ENCODE measurements around the gene AIPL1.

DNA sequence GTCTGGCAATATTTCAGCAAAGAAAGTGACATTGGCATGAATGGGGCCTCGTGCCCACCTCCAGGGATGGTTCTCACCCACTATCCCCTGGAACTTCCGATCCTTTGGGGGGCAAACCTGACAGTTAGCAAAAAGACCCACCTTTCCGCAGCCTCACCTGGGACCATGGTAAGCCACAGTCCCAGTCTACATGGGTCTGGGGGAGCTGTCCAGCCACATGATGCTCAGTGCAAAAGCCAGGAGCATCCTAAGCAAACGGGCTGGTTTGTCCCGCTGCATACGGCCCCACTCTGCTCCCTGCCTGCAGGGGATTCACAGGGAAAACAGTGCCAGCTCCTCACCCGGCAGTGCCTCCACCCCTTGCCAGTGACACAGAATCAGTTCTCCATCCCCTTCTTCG, 19.3 kb downstream of the AIPL1 start:
- no peak for TF ChIP-seq POLR2A (IDR thresholded peaks at IDR 0.05; ENCODE audit: low read depth, low read length)
- no peak for TF ChIP-seq BHLHE40 (IDR thresholded peaks at IDR 0.05; ENCODE audit: low read depth, low read length)
- TF ChIP-seq, protein P1, sequence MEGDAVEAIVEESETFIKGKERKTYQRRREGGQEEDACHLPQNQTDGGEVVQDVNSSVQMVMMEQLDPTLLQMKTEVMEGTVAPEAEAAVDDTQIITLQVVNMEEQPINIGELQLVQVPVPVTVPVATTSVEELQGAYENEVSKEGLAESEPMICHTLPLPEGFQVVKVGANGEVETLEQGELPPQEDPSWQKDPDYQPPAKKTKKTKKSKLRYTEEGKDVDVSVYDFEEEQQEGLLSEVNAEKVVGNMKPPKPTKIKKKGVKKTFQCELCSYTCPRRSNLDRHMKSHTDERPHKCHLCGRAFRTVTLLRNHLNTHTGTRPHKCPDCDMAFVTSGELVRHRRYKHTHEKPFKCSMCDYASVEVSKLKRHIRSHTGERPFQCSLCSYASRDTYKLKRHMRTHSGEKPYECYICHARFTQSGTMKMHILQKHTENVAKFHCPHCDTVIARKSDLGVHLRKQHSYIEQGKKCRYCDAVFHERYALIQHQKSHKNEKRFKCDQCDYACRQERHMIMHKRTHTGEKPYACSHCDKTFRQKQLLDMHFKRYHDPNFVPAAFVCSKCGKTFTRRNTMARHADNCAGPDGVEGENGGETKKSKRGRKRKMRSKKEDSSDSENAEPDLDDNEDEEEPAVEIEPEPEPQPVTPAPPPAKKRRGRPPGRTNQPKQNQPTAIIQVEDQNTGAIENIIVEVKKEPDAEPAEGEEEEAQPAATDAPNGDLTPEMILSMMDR (conservative IDR thresholded peaks at IDR 0.05; ENCODE audit: low read depth, low read length) = no peak
- TF ChIP-seq RAD21 (IDR thresholded peaks at IDR 0.05; ENCODE audit: low read length) = no peak
